HG03097 (cell line): ENCODE results near the gene MEG3.

Experiments
- ATAC-seq: cut with Tn5 transposase; IDR thresholded peaks from one replicate; pipeline ENCODE4 v1.9.1; 2021; ENCODE audit not compliant: unreplicated experiment, low FRiP score

MEG3 gene

DNA sequence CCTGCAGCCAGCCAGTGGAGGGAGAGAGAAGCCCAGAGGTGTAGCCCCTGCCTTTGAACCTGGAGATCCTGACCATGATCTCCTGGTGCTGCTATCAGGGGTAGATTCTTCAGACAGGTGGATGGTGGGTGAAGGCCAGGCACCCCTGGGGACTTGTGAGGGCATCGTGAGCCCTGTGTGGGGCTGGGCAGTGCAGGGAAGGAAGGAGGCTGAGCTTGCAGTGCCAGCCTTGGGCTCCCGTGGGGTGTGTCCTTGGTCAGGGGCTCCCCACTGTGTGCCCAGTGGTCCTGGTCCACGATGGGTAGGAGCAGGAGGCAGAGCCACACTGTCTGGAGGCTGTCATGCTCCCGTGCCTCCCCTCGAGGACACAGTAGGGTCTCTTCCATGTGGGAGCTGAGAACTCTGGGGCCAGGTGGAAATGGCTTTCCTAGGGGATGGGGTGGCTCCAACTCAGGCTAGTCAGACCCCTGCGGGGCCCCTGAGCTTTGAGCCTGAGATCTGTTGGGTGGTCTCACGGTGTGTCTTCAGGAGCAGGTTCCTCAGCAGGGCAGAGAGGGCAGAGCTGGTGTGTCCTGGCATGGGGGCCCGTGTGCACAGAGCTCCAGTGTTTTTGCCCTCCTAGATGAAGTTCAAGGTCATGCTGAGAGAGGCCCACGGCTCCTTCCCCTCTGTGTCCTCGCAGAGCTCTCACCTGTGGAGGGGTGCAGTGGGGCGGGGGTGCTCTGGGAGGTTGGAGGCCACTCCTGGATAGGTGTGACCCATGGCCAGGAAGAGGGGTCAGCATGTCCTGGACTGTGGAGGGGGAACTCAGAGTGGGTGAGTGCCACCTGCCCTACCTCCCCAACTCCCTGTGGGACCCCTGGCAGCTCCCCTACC lies 52.6 kb downstream of the MEG3 start:
- no peak for ATAC-seq

- ATAC-seq: no peak
Measured at GRCh38 chr14:100879194-100879593, 53.3 kb downstream of the MEG3 start.

DNA sequence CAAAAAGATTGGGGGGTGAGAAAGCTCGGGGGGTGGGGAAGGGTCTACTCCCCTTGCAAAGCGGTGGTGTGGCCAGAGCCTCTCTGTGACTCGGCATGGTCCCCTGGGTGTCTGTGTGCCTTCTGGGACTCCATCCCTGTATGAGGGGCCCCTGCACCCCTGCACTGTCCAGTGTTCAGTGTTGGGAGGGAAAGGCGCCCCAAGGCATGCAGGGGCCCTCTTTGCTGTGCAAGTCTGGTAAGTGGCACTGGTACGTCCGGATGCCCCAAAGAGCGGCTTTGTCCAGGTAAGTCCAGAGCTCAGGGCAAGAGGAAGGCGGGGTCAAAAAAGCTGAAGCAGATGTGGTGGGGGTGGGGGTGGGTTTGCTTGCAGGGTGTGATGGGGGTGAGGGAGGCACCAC lies 53.9 kb downstream of the MEG3 start:
- ATAC-seq: no peak

GRCh38 chr14:100880271-100881101 lies 54.6 kb downstream of the MEG3 start:
- ATAC-seq: no peak

DNA sequence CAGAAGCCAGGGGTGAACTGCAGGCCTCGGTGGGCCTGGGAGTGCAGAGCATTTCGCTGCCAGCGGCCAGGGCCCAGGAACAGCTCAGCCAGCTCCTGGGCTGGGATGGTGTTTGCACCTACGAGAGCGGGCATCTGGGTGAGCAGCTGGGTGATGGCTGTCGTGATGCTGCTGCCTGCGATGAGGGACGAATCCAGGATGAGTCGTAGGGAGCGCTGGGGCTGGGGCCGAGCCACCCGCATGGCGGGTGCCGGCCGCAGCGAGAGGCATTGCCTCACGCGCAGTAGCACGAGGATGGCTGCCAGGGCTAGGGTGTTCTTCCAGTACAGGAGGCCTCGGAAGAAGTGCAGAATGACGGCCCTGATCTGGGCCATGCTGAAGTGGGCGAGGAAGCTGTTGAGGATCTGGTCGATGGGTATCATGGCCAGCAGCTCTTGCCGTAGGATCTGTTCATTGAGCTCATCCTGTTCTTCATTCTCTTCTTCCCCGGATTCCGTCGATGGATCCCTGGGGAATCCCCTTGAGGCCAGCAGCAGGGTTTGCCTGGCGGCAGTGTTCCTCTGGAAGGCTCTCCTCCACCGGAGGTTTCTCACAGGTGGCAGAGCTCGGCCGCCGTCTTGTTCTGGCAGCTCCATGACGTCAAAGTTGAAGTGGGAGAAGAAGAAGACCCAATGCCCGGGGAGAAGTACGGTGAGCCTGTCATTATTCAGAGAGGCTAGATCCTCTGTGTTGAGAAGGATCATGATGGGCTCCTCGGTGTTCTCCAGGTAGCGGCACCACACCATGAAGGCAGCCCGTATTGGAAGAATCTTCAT lies 55.5 kb downstream of the MEG3 start:
- ATAC-seq: no peak

DNA sequence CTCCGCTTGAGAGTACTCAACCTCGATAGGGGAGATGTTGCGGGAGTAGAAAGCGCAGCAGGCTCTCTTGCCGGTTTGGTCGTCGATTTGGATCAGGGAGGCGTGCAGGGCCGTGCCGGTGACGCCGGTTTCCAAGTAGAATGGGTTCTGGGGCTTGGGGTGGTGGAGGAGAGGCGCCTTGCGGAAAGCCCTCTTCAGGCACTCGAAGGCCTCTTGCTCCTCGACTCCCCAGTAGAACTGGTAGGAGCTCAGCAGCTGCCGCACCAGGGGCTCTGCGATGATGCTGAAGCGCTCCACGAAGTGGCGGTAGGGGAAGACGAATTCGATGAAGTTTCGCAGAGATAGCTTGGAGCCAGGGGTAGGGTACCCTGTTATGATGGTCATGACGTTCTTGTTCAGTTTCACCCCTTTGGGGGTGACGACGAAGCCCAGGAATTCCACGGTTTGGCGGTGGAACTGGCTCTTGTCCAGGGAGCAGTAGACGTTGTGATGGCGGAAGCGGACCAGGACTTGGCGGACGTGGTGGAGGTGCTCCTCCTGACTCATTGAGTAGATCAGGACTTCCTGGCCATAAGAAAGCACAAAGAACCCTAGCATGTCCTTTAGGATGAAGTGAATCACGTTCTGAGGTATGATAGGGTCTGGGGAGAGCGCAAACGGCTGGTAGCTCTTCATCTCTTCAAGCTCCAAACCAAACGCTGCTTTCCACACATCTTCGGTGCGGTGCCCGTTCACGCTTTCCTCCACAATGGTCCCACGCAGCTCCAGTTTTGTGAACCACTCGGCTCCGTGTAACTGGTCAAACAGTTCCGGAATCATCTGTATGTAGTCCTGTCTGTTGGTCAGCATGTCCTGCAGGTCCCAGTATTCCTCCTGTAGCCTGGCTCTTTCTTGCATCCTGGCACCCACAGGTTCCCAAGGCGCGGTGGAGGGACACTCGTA lies 56.4 kb downstream of the MEG3 start:
- no peak for ATAC-seq

- no peak for ATAC-seq
Measured at GRCh38 chr14:100882991-100883788, 57.3 kb downstream of the MEG3 start.

- ATAC-seq: no peak
Measured at GRCh38 chr14:100883789-100884101, 57.8 kb downstream of the MEG3 start.

- ATAC-seq: no peak
Measured at GRCh38 chr14:100884456-100884855, 58.5 kb downstream of the MEG3 start.

DNA sequence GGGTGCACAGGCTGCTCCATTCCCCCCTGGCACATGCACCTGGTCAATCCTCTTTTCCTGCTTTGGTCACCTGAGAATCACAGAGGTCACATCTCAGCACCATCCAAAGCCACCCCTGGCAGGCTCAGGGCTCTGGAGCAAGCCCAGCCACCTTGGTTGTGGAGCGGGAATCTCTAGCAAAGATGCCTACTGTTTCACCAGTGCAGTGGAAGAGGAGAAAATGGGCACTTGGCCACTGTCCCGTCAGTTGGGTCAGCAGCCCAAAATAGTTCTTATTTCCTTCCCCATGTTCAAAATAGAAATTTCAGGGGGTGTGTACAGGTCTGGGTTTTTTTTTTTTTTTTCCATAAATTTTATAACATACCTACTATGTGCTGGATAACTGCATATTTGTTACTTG lies 59.3 kb downstream of the MEG3 start:
- ATAC-seq: no peak

DNA sequence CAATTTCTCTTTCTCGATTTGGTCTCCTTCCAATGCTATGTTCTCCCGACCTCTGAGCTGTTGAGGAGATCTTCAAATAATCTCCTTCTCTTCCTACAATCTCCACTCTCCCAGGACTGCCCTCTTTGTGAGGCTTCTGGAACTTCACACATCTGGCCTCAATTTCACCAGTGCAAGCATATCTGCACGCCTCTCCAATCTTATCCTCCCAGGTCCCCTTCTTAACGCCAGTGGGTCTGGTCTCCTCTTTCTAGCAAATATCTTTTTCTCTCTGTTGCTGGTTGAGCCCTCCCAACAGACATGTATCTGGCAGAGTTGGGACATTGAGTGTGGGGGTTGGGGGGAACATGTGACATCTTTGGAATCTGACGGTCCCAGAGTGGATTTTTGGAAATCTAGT lies 59.7 kb downstream of the MEG3 start:
- no peak for ATAC-seq

GRCh38 chr14:100887728-100888335 lies 61.9 kb downstream of the MEG3 start:
- no peak for ATAC-seq

DNA sequence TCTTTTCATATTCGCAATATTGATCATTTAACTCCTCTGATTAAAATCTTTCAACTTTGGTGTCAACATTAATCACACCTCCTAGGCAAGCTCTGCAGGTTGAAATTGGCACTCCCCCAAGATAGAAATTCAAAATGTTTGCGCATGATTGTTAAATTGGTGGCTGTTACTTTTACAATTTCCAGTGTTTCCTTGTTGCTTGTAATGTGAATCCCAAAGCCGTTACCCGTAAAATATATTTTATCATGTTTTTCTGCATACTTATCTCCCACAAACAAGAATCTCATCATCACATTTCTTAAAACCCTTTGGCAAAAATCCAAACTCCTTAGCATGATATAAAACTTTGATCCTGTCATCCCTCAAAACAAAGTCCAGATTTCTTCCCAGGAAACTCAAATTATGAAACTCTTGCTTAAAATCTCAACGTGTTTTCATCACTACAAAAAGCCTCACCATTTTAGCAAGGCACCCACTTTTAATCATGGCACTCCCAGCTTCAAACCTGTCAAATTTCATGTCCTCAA lies 62.9 kb downstream of the MEG3 start:
- ATAC-seq: no peak

GRCh38 chr14:100889641-100890040 lies 63.7 kb downstream of the MEG3 start:
- ATAC-seq: no peak

DNA sequence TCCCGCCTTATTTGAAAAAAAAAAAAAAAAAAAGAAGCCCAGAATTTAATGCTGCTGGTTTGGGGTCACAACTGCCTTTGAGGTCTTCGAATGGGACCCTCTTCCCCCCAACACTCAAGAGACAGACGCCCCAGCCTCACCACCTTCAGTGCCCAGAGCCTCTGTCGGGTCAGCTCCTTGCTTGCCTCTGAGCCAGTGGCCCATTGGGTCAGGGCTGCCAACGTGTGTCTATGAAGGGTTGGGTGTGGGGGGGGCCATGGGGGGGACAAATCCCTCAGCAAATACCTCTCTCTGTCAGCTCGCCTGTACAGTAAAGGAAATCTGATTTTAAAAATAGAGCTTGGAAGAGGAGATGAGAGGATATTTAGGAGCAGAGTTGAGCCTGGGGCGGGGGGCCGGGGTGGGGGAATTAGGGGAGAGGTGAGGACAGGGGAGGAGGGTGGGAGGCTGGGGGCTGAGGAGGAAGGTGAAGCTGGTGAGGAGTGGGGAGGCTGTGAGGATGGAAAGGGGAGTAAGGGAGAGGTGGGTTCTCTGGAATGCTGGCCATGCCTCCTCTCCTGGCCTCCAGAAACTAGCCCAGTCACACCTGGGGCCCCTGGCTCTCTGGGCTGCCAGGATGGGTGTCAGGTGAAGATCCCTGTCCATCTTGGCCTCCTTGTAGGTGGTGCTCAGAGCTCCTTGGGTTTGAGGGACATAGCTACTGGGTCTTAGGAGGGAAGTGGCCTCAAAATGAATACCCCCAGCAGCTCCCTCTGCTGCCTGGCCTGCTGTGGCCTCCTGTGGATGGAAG lies 64.3 kb downstream of the MEG3 start:
- ATAC-seq: no peak

DNA sequence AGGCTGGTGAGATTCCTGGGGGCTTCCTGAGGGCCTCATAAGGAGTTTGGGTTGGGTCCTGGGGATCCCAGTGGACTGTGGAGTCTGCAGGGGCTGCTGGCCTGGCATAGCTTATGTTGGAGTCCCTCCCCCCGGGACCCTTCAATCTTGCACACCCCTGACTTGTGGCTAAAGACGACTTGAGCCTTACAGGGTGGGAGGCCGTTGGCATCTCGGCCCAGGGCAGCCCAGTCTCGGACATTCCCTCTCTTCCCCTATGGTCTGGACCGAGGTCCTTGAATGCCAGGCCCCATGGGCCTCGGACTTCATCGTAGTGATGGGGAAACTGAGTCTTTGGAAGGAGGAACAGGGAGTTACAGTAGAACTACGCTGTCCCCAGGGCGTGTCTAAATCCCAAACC lies 65.1 kb downstream of the MEG3 start:
- ATAC-seq: no peak

GRCh38 chr14:100891501-100892445 lies 65.9 kb downstream of the MEG3 start:
- ATAC-seq: no peak
